Measurements from ENCODE around the gene TNNT2.

Gene TNNT2

DNA sequence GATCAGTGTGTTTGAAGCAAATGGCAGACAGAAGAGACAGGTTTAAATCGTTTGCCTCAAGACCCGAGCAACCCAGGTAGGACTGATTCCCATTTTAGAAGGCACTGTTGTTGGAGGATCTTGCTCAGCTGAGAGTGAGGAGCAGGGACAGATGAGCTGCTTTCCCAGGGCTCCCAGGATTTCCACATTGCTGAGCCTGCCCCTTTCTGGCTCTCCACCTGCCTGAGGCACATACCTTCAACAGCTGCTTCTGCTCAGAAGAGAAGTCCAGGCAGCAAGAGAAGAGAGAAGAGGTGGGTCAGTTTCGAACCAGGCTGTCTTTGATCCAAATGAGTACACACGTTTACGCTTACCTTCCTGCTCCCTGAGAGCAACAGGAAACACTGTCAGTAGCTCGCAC lies 5.7 kb downstream of the TNNT2 start:
- Histone ChIP-seq H3F3A (ENCODE audit: insufficient read depth, low read length) (no peaks in the 10 kb centered on the region), H3K27me3 (replicated peaks; ENCODE audit: insufficient read depth, low read length) (peaks cover 100% of the 10 kb centered on the region), H3K9ac (ENCODE audit: low read length) (no peak overlapping the region), H3K4me3 (ENCODE audit: low read length) (no peak overlapping the region), H3K79me2 (ENCODE audit: low read length) (no peaks in the 10 kb centered on the region), H3K9me2 (replicated peaks; ENCODE audit: insufficient read depth, low read length) (no peaks in the 10 kb centered on the region), H2AFZ (ENCODE audit: low read length) (no peak overlapping the region), H4K20me1 (ENCODE audit: insufficient read depth, low read length) (no peaks in the 10 kb centered on the region), H3K9me3 (replicated peaks; ENCODE audit: insufficient read depth, low read length) (no peaks in the 10 kb centered on the region), H3K4me2 (ENCODE audit: low read depth, low read length) (no peak overlapping the region), H3K27ac (ENCODE audit: low read length) (no peak overlapping the region), H3K36me3 (replicated peaks; ENCODE audit: insufficient read depth, low read length) (no peaks in the 10 kb centered on the region), H3K4me1 (ENCODE audit: low read length) (no peaks in the 10 kb centered on the region)
- TF ChIP-seq CTCF (IDR thresholded peaks at IDR 0.05; ENCODE audit: low read length), result no peak
- no peak for TF ChIP-seq EZH2phosphoT487 (IDR thresholded peaks at IDR 0.05; ENCODE audit: low read length)
- TF ChIP-seq EZH2 (optimal IDR thresholded peaks at IDR 0.05; ENCODE audit: low read depth, low read length), result no peak
- DNase-seq, result no peak

DNA sequence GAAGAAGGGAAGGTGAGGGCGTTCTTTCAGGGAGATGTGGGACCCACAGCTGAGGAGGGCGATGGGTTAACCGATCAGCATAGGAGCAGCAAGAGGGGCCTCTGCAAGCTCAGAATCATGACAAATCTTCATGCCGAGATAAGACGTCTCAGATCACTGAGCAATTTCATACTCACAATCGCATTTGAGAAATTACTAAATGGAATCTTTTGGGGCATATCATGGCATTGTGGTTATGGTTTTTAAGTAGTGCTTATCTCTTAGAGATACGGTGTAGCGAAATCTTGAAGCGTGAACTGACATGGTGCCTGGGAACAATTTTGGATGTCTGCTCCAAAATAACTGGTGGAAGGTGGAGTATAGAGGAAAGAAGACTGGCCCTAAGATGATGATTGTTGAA lies 6.2 kb downstream of the TNNT2 start:
- Histone ChIP-seq H2AFZ (ENCODE audit: low read length) (no peak overlapping the region), H3K4me2 (ENCODE audit: low read depth, low read length) (no peak overlapping the region), H3K27me3 (replicated peaks; ENCODE audit: insufficient read depth, low read length) (peaks cover 100% of the 10 kb centered on the region), H3K79me2 (ENCODE audit: low read length) (no peaks in the 10 kb centered on the region), H4K20me1 (ENCODE audit: insufficient read depth, low read length) (no peaks in the 10 kb centered on the region), H3K4me3 (ENCODE audit: low read length) (no peak overlapping the region), H3K36me3 (replicated peaks; ENCODE audit: insufficient read depth, low read length) (no peaks in the 10 kb centered on the region), H3K4me1 (ENCODE audit: low read length) (no peaks in the 10 kb centered on the region), H3K27ac (ENCODE audit: low read length) (no peak overlapping the region), H3K9me3 (replicated peaks; ENCODE audit: insufficient read depth, low read length) (no peaks in the 10 kb centered on the region), H3K9me2 (replicated peaks; ENCODE audit: insufficient read depth, low read length) (no peaks in the 10 kb centered on the region), H3F3A (ENCODE audit: insufficient read depth, low read length) (no peaks in the 10 kb centered on the region), H3K9ac (ENCODE audit: low read length) (no peak overlapping the region)
- TF ChIP-seq CTCF (IDR thresholded peaks at IDR 0.05; ENCODE audit: low read length) (no peak), EZH2phosphoT487 (IDR thresholded peaks at IDR 0.05; ENCODE audit: low read length) (no peak), EZH2 (optimal IDR thresholded peaks at IDR 0.05; ENCODE audit: low read depth, low read length) (no peak)
- DNase-seq, result no peak

DNA sequence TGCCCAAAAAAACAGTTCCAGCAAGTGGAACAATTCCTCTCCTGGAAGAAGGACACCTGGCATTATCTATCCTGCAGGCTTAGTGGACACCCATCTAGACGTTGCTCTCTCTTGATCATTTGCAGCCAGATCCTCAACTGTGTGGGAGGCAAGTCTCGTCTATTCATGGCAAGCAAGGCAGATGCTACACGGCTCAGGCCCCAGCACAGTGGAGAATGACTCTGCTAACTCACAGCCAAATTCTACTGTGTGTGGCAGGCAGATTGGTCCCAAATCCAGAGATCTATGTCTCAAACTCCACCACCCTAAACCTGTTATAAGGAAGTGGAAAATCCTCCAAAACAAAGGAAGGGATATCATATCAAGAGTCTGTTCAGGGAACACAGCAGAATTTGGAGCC lies 7.0 kb downstream of the TNNT2 start:
- Histone ChIP-seq H3K4me2 (ENCODE audit: low read depth, low read length) (no peak overlapping the region), H3K79me2 (ENCODE audit: low read length) (no peaks in the 10 kb centered on the region), H3K36me3 (replicated peaks; ENCODE audit: insufficient read depth, low read length) (no peaks in the 10 kb centered on the region), H3K9me2 (replicated peaks; ENCODE audit: insufficient read depth, low read length) (no peaks in the 10 kb centered on the region), H3K27ac (ENCODE audit: low read length) (no peak overlapping the region), H2AFZ (ENCODE audit: low read length) (no peak overlapping the region), H3K4me1 (ENCODE audit: low read length) (no peaks in the 10 kb centered on the region), H3F3A (ENCODE audit: insufficient read depth, low read length) (no peaks in the 10 kb centered on the region), H3K9ac (ENCODE audit: low read length) (no peak overlapping the region), H3K9me3 (replicated peaks; ENCODE audit: insufficient read depth, low read length) (no peaks in the 10 kb centered on the region), H3K4me3 (ENCODE audit: low read length) (no peak overlapping the region), H3K27me3 (replicated peaks; ENCODE audit: insufficient read depth, low read length) (peaks cover 100% of the 10 kb centered on the region), H4K20me1 (ENCODE audit: insufficient read depth, low read length) (no peaks in the 10 kb centered on the region)
- DNase-seq, result no peak
- TF ChIP-seq EZH2phosphoT487 (IDR thresholded peaks at IDR 0.05; ENCODE audit: low read length) (no peak), EZH2 (optimal IDR thresholded peaks at IDR 0.05; ENCODE audit: low read depth, low read length) (no peak), CTCF (IDR thresholded peaks at IDR 0.05; ENCODE audit: low read length) (no peak)
